ENCODE data around the gene CNTNAP4.

The CNTNAP4 gene

DNA sequence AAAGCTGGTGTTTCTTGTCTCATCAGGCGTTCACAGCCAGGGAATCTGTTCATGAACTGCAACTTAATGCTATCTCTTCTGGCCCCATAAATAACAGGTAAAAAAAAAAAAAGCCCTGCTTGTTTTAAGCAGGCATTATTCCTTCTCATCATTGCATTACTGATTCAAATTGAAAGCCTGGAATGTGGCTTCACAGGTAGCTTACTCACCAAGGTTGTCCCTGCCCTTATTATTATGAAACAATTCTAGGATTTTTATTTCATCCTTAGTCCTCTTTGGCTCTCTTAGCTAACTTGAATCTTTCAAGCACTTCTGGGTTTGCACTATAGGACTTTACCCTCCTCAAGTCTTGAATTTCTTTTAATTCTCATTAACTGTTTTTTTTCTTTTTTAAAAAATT, 113.3 kb downstream of the CNTNAP4 start:
- no peak for DNase-seq (ENCODE audit: low read depth)
- TF ChIP-seq, protein P1, sequence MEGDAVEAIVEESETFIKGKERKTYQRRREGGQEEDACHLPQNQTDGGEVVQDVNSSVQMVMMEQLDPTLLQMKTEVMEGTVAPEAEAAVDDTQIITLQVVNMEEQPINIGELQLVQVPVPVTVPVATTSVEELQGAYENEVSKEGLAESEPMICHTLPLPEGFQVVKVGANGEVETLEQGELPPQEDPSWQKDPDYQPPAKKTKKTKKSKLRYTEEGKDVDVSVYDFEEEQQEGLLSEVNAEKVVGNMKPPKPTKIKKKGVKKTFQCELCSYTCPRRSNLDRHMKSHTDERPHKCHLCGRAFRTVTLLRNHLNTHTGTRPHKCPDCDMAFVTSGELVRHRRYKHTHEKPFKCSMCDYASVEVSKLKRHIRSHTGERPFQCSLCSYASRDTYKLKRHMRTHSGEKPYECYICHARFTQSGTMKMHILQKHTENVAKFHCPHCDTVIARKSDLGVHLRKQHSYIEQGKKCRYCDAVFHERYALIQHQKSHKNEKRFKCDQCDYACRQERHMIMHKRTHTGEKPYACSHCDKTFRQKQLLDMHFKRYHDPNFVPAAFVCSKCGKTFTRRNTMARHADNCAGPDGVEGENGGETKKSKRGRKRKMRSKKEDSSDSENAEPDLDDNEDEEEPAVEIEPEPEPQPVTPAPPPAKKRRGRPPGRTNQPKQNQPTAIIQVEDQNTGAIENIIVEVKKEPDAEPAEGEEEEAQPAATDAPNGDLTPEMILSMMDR (IDR thresholded peaks at IDR 0.05; ENCODE audit: control insufficient read depth, insufficient read depth, low read depth, low read length, missing control alignments) = no peak
- no peak overlapping the region for H3K4me3 ChIP-seq (ENCODE audit: control insufficient read depth, low read depth, low read length)

DNA sequence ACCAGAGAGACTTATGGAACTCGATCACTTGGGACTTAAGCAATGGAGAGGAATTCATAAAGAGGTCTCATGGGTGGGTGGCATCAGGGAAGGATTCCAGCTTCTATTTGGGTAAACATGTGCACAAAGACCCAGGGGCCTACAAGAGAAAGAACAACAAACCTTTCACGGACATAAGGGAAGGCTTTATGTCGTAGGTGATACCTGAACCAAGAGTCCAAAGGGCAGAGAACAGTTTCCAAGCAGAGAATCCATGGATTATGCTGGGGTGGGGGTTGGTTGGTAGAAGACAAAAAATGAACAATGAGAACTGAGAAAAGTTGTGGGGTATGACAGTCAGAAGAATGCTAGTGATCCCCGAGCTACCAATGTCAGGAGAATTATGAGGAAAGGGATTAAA, 119.8 kb downstream of the CNTNAP4 start:
- no peak for DNase-seq (ENCODE audit: low read depth)
- no peak overlapping the region for H3K4me3 ChIP-seq (ENCODE audit: control insufficient read depth, low read depth, low read length)
- TF ChIP-seq, protein P1 (IDR thresholded peaks at IDR 0.05; ENCODE audit: control insufficient read depth, insufficient read depth, low read depth, low read length, missing control alignments) = no peak

DNA sequence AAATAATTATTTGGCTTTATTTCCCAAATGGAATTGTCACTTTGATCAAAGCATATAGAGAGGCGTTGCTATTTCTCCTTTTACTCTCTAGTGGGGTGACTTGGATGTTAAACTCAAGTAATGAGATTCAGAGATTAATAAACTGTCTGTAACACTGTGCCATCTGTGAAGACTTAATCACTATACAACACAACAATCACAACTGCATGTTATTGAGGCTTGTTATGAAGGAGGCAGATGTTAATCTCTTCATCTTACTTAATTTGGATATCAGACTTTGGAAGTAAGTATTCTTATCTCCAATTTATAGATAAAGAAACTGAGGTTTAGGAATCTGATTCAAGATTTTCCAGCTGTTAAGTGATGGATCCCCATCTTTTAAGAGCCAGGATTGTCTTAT, 132.5 kb downstream of the CNTNAP4 start:
- no peak overlapping the region for H3K4me3 ChIP-seq (ENCODE audit: control insufficient read depth, low read depth, low read length)
- DNase-seq (ENCODE audit: low read depth) = no peak
- TF ChIP-seq, protein P1 (IDR thresholded peaks at IDR 0.05; ENCODE audit: control insufficient read depth, insufficient read depth, low read depth, low read length, missing control alignments) = no peak

DNA sequence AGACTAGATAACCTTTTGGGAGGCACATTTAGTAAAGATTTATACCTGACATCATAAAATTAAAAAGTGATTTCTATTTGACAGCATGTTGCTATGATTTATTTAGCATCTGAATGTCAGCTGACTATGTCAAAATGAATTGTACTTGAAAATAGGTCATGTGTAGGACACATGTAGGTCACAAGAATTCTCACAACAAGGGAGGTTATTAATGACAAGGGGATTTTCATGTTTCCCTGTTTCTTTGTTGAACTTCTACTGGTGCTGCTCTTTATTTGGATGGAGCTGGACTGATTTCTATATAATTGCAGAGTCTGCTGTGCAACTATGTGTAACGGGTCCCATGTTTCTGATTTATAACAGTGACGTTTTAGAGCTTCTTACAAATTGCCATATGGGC, 144.4 kb downstream of the CNTNAP4 start:
- DNase-seq (ENCODE audit: low read depth) = no peak
- TF ChIP-seq, protein P1 (IDR thresholded peaks at IDR 0.05; ENCODE audit: control insufficient read depth, insufficient read depth, low read depth, low read length, missing control alignments) = no peak
- H3K4me3 ChIP-seq (ENCODE audit: control insufficient read depth, low read depth, low read length) = no peak overlapping the region

DNA sequence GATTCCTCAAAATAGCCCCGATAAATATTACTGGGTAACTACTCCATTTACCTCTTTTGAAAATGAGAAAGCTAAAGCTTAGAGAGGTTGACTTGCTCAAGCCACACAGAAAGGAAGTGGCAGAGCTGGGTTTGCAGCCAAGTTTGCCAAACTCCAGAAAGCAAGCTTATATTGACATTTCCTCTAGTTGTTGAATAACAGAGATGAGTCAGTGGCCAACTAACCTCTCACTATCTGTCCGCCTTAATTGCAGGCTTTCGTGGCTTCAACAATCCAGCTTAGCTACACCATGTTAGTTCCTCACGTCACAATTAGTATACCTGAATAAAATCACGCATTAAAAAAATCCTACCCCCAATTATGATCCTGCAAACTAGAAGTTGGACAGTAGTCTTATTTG, 151.7 kb downstream of the CNTNAP4 start:
- no peak overlapping the region for H3K4me3 ChIP-seq (ENCODE audit: control insufficient read depth, low read depth, low read length)
- DNase-seq (ENCODE audit: low read depth) = no peak
- TF ChIP-seq, protein P1 (IDR thresholded peaks at IDR 0.05; ENCODE audit: control insufficient read depth, insufficient read depth, low read depth, low read length, missing control alignments) = no peak

DNA sequence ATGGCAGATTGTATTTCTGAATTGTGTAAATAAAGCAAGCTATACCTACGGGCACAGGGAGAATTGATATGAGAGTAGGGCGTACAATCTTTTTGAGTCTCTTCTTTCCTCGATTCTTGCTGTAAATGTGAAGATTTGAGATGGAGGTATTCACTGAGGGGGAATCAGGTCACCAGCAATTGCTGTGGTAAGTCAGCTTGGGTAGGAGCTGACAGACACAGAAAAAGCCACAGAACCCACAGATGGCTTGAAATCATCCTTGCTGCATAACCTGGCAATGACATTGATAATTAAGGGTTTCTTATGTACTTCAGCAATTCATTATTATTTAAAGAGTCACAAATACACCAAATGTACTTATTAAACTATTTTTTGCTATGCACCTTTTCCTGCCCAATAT, 164.2 kb downstream of the CNTNAP4 start:
- no peak for DNase-seq (ENCODE audit: low read depth)
- TF ChIP-seq, protein P1 (IDR thresholded peaks at IDR 0.05; ENCODE audit: control insufficient read depth, insufficient read depth, low read depth, low read length, missing control alignments) = no peak
- no peak overlapping the region for H3K4me3 ChIP-seq (ENCODE audit: control insufficient read depth, low read depth, low read length)

DNA sequence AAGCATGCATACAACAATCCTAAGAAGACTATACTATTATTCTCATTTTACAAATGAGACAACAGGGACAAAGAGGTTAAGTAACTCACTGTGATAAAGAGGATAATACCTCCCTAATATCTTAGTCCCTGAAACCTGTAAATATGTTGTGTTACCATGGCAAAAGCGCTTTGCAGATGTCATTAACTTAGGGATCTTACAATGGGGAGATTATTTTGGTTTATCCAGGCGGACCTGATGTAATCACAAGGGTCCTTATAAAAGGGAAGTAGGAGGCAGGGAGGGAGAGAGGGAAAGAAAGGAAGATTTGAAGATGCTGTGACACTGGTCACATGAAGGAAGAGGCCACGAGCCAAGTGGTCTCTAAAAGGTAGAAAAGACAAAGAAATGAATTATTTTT, 164.7 kb downstream of the CNTNAP4 start:
- no peak overlapping the region for H3K4me3 ChIP-seq (ENCODE audit: control insufficient read depth, low read depth, low read length)
- TF ChIP-seq, protein P1 (IDR thresholded peaks at IDR 0.05; ENCODE audit: control insufficient read depth, insufficient read depth, low read depth, low read length, missing control alignments) = no peak
- DNase-seq (ENCODE audit: low read depth) = no peak

All from AG09309 (cell line).